NB4 (cell line): ENCODE data around the gene TBCK.

ENCODE experiments used
- DNase-seq: peaks from one replicate; pipeline ENCODE4 v3.0.0; 2010; ENCODE audit warnings: low read depth
- H3K4me3 ChIP-seq: one replicate; pipeline ENCODE4 v1.5.1; 2011; ENCODE audit warnings: mild to moderate bottlenecking, low read depth, low read length, moderate library complexity
- MAX ChIP-seq: IDR thresholded peaks from 2 replicates; pipeline ENCODE4 v1.6.1; 2011; ENCODE audit warnings: low read depth, low read length
- MYC ChIP-seq: IDR thresholded peaks from 2 replicates; pipeline ENCODE4 v1.6.1; 2011; ENCODE audit warnings: low read depth, low read length
- POLR2A ChIP-seq: IDR thresholded peaks from 2 replicates; pipeline ENCODE4 v1.6.1; 2011; ENCODE audit warnings: mild to moderate bottlenecking; ENCODE audit not compliant: insufficient read length; ENCODE audit errors: extremely low read depth
- TF ChIP-seq, protein P1 (sequence below): IDR thresholded peaks from one replicate; pipeline ENCODE4 v1.5.1; 2012; ENCODE audit warnings: low read depth, low read length

The TBCK gene

DNA sequence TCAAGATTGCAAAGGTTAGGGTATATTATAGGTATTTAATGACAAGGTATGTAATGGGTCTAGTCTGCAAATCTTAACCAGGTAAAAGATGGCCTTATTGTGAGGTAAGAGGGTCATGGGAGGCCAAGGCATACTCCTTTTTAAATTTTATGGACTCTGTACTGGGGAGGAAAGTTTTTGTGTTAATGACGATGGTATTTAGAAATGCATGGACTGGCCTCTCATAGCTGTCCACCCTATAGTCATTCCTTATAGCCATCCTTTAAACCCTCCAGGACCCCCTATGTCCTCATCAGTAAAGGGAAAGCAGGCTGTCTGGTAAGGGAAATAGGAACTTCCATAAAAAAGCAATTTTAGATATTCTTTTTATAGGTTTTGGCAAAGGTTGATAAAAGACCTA is 1.8 kb upstream of the TBCK start:
- DNase-seq = no peak
- H3K4me3 ChIP-seq = peak overlapping the region; percentile 100
- TF ChIP-seq, protein P1, sequence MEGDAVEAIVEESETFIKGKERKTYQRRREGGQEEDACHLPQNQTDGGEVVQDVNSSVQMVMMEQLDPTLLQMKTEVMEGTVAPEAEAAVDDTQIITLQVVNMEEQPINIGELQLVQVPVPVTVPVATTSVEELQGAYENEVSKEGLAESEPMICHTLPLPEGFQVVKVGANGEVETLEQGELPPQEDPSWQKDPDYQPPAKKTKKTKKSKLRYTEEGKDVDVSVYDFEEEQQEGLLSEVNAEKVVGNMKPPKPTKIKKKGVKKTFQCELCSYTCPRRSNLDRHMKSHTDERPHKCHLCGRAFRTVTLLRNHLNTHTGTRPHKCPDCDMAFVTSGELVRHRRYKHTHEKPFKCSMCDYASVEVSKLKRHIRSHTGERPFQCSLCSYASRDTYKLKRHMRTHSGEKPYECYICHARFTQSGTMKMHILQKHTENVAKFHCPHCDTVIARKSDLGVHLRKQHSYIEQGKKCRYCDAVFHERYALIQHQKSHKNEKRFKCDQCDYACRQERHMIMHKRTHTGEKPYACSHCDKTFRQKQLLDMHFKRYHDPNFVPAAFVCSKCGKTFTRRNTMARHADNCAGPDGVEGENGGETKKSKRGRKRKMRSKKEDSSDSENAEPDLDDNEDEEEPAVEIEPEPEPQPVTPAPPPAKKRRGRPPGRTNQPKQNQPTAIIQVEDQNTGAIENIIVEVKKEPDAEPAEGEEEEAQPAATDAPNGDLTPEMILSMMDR = no peak
- TF ChIP-seq POLR2A = no peak
- TF ChIP-seq MAX = no peak
- TF ChIP-seq MYC = no peak

- DNase-seq = peak; percentile 34
- no peak for TF ChIP-seq MYC
- TF ChIP-seq, protein P1 = no peak
- TF ChIP-seq POLR2A = no peak
- no peak for TF ChIP-seq MAX
Measured at GRCh38 chr4:106316773-106317409, 882 bp upstream of the TBCK start.

DNA sequence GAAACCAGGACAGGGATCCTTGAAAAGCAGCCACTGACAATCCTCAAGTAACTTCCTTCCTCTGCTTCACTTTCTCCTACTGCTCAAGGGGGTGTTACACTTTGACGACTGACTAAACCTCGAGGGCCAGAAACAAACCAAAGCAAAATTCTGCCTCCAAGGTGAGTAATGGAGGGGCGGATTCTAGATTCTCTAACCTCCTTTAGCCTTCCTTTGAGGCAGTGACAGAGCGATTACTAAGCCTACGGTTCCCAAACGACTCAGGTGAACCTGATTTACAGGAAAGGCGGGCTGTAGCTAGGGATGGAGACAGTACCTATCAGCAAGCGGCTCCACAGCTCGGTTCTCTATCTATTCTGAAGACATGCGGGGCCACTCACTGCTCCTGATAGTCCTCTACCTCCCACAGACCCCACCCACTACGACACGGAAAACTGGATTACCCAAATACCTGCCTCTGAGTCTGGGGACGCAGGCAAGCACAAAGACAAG is 487 bp downstream of the TBCK start:
- TF ChIP-seq, protein P1 = no peak
- TF ChIP-seq POLR2A (no peak), MAX (no peak), MYC (no peak)
- peak; percentile 57 for DNase-seq

More at GRCh38 chr4:106316773-106317409, 882 bp upstream of the TBCK start:
- H3K4me3 ChIP-seq = peak overlapping the region; percentile 100

GRCh38 chr4:106314960-106315359 is 1.0 kb downstream of the TBCK start:
- peak overlapping the region; percentile 100 for H3K4me3 ChIP-seq
- DNase-seq = no peak
- TF ChIP-seq MYC (no peak), POLR2A (no peak), MAX (no peak)
- TF ChIP-seq, protein P1 = no peak

More for the DNA sequence above, 487 bp downstream of the TBCK start:
- H3K4me3 ChIP-seq = peak overlapping the region; percentile 100

DNA sequence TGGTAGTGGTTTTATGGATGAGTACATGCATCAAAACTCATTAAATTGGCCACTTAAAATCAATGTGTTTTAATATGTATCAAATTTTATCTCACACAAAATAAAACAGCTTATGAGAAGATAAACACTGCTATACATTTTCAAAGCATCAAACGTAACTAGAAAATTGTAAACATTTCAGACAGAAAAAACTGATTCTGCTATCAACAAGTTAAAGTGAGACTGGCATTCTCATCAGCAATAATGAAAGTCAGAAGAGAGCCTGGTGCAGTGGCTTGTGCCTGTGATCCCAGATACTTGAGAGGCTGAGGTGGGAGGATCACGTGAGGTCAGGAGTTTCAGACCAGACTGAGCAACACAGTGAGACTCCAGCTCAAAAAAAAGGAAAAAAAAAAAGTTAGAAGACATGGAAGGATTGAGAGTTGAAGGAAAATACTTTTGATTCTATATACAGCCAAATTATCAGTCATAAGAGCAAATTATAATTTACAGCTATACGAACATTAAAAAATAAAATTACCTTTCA is 2.9 kb downstream of the TBCK start:
- DNase-seq = no peak
- TF ChIP-seq MAX (no peak), POLR2A (no peak), MYC (no peak)
- TF ChIP-seq, protein P1 = no peak
- no peak overlapping the region for H3K4me3 ChIP-seq
